HL-60 (cell line): ENCODE results near the gene SOCS4.

Experiments
- DNase-seq, 2 experiments: peaks; one replicate each; pipeline ENCODE4 v3.0.0-alpha.2; 2010 to 2020; ENCODE audit warnings: low read depth in 1 of 2, low spot score in 1 of 2
- H3K27ac ChIP-seq: fragments of 250-450 bp; sonication (Bioruptor Pico); replicated peaks from 2 replicates; pipeline ENCODE4 v1.5.1; 2020; ENCODE audit warnings: mild to moderate bottlenecking, moderate library complexity
- H3K27me3 ChIP-seq: fragments of 250-450 bp; sonication (Bioruptor Pico); 2 replicates; pipeline ENCODE4 v1.5.1; 2021; ENCODE audit warnings: mild to moderate bottlenecking, moderate library complexity; ENCODE audit not compliant: insufficient read depth, poor library complexity, severe bottlenecking
- H3K4me3 ChIP-seq: replicated peaks from 2 replicates; pipeline ENCODE4 v1.5.1; 2011; ENCODE audit warnings: mild to moderate bottlenecking, control low read depth, low read length; ENCODE audit not compliant: insufficient read depth
- CTCF ChIP-seq: IDR thresholded peaks from one replicate; pipeline ENCODE4 v1.5.1; 2011; ENCODE audit warnings: low read length, control low read depth, inconsistent platforms; ENCODE audit not compliant: insufficient read depth
- GABPA ChIP-seq: IDR thresholded peaks from 2 replicates; pipeline ENCODE4 v1.6.1; 2012; ENCODE audit warnings: low read depth
- POLR2AphosphoS5 ChIP-seq: IDR thresholded peaks from 2 replicates; pipeline ENCODE4 v1.6.1; 2012; ENCODE audit warnings: low read depth
- SPI1 ChIP-seq: IDR thresholded peaks from 2 replicates; pipeline ENCODE4 v1.6.1; 2012; ENCODE audit warnings: low read depth, mild to moderate bottlenecking, borderline replicate concordance
- TF ChIP-seq, protein P1 (sequence below): IDR thresholded peaks from 2 replicates; pipeline ENCODE4 v1.6.1; 2012; ENCODE audit warnings: low read depth; ENCODE audit not compliant: insufficient replicate concordance

Gene SOCS4

DNA sequence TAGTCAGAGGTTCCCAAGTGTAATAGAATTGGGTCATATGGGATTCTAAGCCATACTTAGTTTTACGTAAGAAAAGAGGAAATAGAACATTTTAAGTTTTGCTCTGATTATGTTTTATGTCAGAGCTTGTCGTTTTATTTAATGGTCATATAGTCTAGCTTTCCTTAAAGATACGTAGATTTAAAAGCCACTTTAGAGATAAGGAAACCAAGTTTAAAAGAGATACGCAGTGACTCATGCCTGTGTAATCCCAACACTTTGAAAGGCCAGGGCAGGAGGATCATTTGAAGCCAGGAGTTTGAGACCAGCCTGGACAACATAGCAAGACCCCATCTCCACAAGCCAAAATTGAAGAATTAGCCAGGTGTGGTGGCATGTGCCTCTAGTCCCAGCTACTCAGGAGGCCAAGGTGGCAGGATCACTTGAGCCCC, 44.0 kb downstream of the SOCS4 start:
- no peak for DNase-seq
- Histone ChIP-seq H3K4me3 (no peak overlapping the region), H3K27ac (no peak overlapping the region), H3K27me3 (no peaks in the 10 kb centered on the region)
- TF ChIP-seq GABPA = no peak
- no peak for TF ChIP-seq SPI1
- TF ChIP-seq CTCF = no peak
- TF ChIP-seq POLR2AphosphoS5 = no peak
- TF ChIP-seq, protein P1, sequence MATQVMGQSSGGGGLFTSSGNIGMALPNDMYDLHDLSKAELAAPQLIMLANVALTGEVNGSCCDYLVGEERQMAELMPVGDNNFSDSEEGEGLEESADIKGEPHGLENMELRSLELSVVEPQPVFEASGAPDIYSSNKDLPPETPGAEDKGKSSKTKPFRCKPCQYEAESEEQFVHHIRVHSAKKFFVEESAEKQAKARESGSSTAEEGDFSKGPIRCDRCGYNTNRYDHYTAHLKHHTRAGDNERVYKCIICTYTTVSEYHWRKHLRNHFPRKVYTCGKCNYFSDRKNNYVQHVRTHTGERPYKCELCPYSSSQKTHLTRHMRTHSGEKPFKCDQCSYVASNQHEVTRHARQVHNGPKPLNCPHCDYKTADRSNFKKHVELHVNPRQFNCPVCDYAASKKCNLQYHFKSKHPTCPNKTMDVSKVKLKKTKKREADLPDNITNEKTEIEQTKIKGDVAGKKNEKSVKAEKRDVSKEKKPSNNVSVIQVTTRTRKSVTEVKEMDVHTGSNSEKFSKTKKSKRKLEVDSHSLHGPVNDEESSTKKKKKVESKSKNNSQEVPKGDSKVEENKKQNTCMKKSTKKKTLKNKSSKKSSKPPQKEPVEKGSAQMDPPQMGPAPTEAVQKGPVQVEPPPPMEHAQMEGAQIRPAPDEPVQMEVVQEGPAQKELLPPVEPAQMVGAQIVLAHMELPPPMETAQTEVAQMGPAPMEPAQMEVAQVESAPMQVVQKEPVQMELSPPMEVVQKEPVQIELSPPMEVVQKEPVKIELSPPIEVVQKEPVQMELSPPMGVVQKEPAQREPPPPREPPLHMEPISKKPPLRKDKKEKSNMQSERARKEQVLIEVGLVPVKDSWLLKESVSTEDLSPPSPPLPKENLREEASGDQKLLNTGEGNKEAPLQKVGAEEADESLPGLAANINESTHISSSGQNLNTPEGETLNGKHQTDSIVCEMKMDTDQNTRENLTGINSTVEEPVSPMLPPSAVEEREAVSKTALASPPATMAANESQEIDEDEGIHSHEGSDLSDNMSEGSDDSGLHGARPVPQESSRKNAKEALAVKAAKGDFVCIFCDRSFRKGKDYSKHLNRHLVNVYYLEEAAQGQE = no peak

DNA sequence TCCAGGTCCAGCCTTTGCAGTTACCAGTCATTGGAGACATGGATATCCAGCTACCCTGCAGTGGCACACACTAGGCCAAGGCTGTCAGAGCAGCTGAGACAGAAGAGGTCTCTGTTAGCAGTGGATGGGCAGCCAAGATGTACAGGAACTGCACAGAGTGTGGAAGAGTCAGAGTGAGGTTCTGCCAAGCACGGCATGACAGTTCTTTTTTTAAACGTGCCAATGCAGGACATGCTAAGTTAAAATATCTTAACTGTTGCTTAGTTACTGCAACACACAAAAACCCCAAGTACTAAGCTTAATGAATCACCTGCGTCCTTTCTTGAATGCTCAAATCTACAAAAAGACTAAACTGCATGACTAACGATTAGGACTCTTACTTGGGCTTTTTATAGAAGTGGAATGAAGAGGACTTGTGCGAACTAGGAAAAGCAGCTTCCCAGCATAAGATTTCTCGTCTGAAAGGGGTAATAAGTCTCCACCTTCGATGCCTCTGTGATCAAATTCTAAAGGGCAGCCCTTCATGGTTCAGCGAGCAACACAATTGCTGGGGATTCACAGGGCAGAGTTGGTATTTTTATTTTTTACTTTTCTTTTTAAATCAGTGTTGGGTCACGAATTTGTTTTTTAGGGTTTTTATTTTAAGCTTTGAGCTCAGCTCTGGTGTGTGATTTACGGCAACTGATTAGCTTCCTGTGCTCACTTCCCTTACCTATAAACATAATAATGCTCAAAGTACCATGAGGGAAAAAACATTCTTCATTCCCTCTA, 45.0 kb downstream of the SOCS4 start:
- TF ChIP-seq CTCF (no peak), GABPA (no peak), SPI1 (no peak)
- TF ChIP-seq, protein P1 = no peak
- Histone ChIP-seq H3K27ac (no peak overlapping the region), H3K27me3 (no peaks in the 10 kb centered on the region), H3K4me3 (no peak overlapping the region)
- no peak for DNase-seq

DNA sequence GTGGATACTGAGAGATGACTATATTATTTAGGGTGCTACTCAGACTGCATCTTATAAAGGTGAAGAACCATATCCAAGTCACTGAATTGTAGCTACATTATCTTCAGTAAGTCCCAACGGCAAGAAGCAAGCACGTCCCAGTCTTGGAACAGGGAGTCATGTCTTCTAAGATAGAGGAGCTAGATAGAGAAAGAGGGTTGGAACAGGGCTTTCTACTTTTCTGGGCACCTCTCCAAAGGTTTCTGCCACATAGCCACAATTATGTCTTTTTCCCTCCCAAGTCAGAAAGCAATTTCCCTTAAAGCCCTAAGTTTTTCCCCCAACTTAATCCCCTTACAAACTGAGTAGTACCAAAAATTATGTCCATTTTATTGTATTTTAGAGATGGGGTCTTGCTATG, 46.8 kb downstream of the SOCS4 start:
- no peak for DNase-seq
- no peak overlapping the region for H3K4me3 ChIP-seq
- no peak for TF ChIP-seq SPI1

DNA sequence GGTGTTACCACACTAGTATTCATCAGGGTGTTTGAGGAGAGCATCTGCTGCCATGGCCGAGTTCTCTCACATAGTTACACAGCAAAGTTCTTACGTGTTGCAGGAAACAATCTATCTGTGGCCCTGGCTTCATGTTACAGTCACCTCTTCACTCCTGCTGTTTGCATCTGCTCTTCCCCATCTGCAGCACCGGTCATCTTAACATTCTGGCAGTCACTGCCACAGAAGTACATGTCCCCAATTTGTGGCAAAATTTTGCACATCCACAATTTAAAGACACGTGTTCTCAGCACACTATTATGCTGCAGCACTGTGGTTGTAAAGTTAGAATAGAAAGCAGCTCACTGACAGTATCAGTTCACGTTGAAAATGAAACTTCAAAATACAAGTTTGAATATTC, 47.6 kb downstream of the SOCS4 start:
- Histone ChIP-seq H3K4me3 (no peak overlapping the region), H3K27ac (no peak overlapping the region), H3K27me3 (no peaks in the 10 kb centered on the region)
- TF ChIP-seq CTCF (no peak), GABPA (no peak), POLR2AphosphoS5 (no peak), SPI1 (no peak)
- TF ChIP-seq, protein P1 = no peak
- DNase-seq = no peak

More for the DNA sequence above, 46.8 kb downstream of the SOCS4 start:
- Histone ChIP-seq H3K27me3 (no peaks in the 10 kb centered on the region), H3K27ac (no peak overlapping the region)
